ENCODE data around the gene CHMP2A.
A peak's percentile ranks its signal among the peaks of the same experiment; 100 is the strongest.
"Not testable (repeated sequence)": the region's sequence is repeated elsewhere in the genome, so short reads cannot be mapped to it uniquely, and the experiment has no call there.

CHMP2A gene

GRCh38 chr19:58554494-58555368 is at the start of gene CHMP2A:
TSS of gene CHMP2A (minus strand) at chr19:58555105. CDS start at chr19:58554212, 893 bp downstream.
- peak; percentile 93 for DNase-seq

GRCh38 chr19:58586133-58586765 is 31.3 kb upstream of the CHMP2A start:
- no peak for DNase-seq

- no peak for DNase-seq
Observed at GRCh38 chr19:58585442-58586132, 30.7 kb upstream of the CHMP2A start.

- no peak for DNase-seq
Observed at GRCh38 chr19:58584498-58585441, 29.9 kb upstream of the CHMP2A start.

DNA sequence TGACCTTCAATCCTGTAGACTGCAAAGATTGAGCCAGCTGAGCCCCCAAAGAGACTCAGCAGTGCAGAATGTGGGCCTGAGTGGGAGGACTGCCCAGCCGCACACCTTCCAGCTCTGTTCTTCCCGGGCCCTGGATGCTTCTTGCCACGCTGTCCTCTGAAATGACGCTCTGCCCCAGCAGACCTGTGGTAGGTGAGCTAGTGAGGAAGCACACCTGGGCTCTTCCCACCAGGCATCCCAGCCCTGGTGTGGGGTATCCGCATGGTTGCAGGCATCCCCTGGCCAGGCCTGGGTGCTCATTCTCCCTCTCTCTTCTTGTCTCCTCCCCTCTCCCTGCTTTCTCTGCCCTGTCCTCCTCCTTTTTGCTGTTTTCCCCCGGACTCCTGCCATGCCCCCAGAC is 28.1 kb upstream of the CHMP2A start:
- no peak for DNase-seq

DNA sequence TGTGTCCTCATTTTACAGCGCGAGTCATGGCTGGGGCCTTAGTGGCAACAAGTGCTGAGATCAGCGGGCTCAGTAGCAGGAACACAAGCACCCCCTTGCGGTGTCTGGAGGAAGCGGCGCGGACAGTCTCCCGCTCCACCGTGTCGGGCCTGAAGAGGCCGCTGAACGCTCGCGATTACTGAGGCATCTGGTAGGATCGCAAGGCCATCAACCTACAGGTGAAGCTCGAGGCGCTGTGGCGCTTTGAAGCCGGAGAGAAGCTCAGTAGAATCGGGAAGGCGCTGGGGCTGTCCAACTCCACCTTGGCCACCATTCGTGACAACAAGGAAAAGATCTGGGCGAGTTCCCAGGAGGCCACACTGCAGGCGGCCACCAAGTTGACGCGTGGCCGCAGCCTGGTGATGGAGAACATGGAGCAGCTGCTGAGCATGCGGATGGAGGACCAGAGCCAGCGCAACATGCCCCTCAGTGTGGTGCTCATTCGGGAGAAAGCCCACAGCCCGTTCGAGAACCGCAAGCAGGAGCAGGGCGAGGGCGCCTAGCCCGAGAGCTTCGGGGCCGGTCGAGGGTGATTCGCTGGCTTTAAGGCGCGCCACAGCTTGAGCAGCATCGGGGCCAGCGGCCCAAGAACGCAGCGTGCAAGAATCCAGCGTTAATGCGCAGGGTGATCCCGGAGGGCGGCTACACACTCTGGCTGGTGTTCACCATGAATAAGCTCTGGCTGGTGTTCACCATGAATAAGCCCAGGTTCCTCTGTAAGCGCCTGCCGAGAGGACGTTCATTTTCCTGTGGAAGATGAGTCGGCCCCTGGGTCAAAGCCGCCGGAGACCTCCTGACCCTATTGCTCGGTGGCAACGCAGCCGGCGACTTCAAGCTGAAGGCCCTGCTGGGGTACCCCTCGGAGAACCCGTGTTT is 26.6 kb upstream of the CHMP2A start:
- DNase-seq: no peak

DNA sequence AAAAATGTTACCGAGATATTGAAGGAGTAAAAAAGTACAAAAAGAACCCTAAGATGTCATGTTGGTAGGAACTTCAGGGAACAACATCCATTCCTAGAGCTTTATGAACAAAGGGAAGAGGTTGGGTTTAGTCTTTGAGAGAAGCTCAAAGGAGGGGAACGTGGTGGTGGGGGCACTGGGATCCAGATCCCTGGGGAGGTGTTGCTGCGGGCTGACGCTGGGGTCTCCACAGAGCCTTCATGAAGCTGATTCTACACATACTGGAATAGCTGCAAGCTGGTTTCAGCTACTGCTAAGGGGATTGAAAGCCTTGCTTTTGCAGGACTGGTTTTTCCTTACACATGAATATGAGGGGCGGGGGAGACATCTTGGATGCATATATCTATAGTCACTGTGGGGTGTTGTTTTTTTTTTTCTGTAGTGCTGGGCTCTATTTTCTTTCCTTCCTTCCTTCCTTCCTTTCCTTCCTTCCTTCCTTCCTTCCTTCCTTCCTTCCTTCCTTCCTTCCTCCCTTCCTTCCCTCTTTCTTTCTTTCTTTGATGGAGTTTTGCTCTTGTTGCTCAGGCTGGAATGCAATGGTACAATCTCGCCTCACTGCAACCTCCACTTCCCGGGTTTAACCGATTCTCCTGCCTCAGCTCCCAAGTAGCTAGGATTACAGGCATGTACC is 24.7 kb upstream of the CHMP2A start:
- no peak for DNase-seq

DNA sequence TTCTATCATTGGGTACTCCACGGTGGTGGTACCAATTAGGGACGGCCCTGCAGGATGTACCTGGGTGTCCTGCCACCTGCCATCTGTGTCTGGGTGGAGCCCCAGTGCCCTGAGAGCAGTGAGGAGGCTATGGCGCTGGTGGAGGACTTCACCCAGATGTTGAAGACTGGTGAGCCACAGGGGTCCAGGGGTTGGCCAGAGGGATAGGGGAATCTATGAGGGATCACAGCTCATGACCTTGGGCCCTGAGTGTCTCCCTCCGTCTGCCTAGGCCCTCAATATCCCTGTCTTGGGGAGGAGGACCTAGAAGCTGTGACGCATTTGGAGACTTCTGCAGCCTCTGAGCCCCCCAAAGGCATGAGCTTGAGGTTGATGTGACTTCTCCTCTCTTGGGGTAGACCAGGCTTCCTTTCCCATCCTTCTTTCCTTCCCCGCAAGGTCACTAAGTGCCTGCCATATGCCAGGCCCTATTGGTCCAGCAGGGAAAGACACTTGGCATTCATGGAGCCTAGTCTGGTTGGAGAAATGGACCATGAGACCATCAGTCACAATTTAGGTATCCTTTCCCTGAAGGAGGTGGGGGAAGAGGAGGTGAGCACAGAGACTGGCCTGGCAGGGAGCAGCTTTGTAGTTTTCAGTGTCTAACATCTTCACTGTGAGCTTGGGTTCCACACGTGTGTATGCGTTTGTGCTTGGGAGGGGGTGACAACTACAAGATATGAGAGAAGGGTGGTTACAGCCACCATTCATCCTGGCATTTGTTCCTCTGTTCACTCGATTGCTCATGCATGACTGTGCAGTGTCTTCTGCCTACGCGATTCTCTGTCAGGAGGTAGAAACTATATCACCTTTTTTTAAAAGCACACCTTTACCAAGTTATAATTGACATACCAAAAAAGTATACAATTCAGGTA is 23.4 kb upstream of the CHMP2A start:
- DNase-seq: no peak

DNA sequence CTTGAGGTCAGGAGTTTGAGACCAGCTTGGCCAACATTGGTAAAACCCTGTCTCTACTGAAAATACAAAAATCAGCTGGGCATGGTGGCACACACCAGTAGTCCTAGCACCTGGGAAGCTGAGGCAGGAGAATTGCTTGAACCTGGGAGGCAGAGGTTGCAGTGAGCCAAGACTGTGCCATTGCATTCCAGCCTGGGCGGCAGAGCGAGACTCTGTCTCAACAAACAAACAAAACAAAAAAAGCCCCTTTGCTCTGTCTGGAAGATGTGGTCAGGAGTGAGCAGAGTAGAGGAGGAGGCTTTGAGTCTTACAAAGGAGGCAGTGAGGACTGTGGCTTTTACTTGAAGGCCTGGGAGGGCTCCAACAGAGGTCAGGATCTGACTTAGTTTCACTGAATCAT is 22.7 kb upstream of the CHMP2A start:
- DNase-seq: not testable (repeated sequence)

GRCh38 chr19:58575183-58576041 is 20.5 kb upstream of the CHMP2A start:
- no peak for DNase-seq

GRCh38 chr19:58573658-58574164 is 18.8 kb upstream of the CHMP2A start:
- no peak for DNase-seq

DNA sequence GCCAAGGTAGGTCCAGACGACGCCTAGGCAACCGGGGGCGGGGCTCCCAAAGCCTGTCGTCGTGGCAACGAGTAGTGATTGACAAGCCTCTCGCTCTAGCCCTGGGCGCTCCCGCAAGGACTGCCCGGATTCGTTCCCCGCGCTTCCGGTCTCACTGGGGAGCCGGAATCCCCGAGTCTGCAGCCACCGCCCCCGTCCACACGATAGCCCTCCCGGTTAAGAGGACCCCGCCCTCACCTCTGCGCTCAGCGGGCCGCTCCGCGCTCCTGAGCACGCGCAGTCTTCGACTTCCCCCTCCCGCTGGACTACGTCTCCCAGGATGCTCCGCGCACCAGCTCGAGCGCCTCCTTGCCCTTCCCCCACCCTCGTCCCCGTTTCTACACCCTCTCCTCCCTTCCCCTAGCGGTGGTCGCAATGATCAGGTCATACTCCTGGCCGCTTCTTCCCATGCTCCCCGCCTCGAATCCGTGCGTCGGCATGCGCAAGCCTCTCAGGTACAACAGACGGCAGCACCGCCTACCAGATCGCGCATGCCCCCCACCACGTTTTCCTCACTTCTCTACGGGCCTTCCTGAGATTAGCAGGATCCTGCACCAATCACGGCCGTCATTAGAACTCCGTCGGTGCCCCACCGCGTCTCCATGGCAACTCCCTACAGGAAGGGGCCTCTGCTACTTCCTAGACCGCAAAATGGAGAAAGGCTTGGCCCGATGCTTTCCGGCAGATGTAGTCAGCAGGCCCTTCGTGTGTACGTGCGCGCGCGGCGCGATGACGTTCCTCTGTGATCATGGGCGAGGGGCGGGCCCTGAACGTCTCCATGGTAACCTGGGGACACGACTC is 18.1 kb upstream of the CHMP2A start, which contains the start of gene MZF1:
MZF1 (minus strand) TSS at position 518 of the 840 bp plus-strand sequence. CDS start 1,946 bp downstream, outside the sequence.
- DNase-seq: peak; percentile 84

- DNase-seq: no peak
Observed at GRCh38 chr19:58572026-58572817, 17.3 kb upstream of the CHMP2A start.

DNA sequence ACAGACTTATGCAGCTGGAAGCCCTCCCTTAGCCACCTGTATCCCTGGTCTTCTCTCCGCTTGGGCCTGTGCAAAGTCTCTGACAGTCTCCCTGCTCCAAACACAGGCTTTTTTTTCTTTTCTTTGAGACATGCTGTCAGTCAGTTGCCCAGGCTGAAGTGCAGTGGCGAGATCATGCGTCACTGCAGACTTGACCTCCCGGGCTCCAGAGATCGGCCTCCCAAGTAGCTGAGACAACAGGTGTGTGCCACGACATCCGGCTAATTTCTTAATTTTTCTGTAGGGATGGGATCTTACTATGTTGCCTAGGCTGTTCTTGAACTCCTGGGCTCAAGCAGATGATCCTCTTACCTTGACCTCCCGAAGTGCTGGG is 16.7 kb upstream of the CHMP2A start:
- no peak for DNase-seq

- DNase-seq: no peak
Observed at GRCh38 chr19:58570770-58571574, 16.1 kb upstream of the CHMP2A start.

All from 8988T (cell line).